HEK293 (cell line): ENCODE results near the gene PARD3B.

ENCODE experiments used
- CTCF ChIA-PET: fragments of 350-600 bp; formaldehyde crosslinking; extraction: SDS; loops from one replicate; lab custom pipeline; 2021; ENCODE audit warnings: antibody characterized with exemption; lab: Yijun Ruan, JAX
- POLR2A ChIA-PET: fragments of 300-600 bp; formaldehyde crosslinking; extraction: SDS; loops from one replicate; lab custom pipeline; 2020; ENCODE audit warnings: antibody characterized with exemption, inconsistent platforms; lab: Yijun Ruan, JAX
- H3K27ac ChIP-seq: fragments of 200-500 bp; sonication (Bioruptor generic); 2 replicates; pipeline ENCODE4 v1.5.1; 2014; ENCODE audit warnings: low read depth, low read length, control low read depth, inconsistent platforms; ENCODE audit errors: extremely low read depth
- H3K36me3 ChIP-seq, 2 experiments: fragments of 200-500 bp in 1 of 2; sonication (Bioruptor generic) in 1 of 2; 1 replicate in 1 of 2; 2 replicates in 1 of 2; pipeline ENCODE4 v1.5.1; 2014 to 2017; ENCODE audit warnings: inconsistent platforms in 2 of 2, low read length in 2 of 2; ENCODE audit not compliant: control insufficient read depth in 2 of 2, insufficient read depth in 1 of 2
- H3K4me1 ChIP-seq: fragments of 200-500 bp; sonication (Bioruptor generic); 2 replicates; pipeline ENCODE4 v1.5.1; 2014; ENCODE audit warnings: mild to moderate bottlenecking, low read length, inconsistent platforms; ENCODE audit not compliant: control insufficient read depth, insufficient read depth
- H3K4me3 ChIP-seq: 2 replicates; pipeline ENCODE4 v1.5.1; 2011; ENCODE audit warnings: low read depth, mild to moderate bottlenecking, control low read depth, low read length, moderate library complexity
- H3K9me3 ChIP-seq: fragments of 200-500 bp; sonication (Bioruptor generic); 2 replicates; pipeline ENCODE4 v1.5.1; 2014; ENCODE audit warnings: low read depth, low read length, inconsistent platforms; ENCODE audit not compliant: control insufficient read depth, insufficient read depth
- GLI2 ChIP-seq: fragments of 450-650 bp; formaldehyde crosslinking; IDR thresholded peaks from 2 replicates; pipeline ENCODE4; 2017; ENCODE audit warnings: missing biosample characterization, missing genetic modification characterization, low read depth, borderline replicate concordance
- GLI4 ChIP-seq: fragments of 450-650 bp; formaldehyde crosslinking; IDR thresholded peaks from 2 replicates; pipeline ENCODE4 v1.5.1; 2016; ENCODE audit warnings: missing biosample characterization, missing genetic modification characterization
- KLF16 ChIP-seq: fragments of 450-650 bp; formaldehyde crosslinking; IDR thresholded peaks from 2 replicates; pipeline ENCODE4 v1.5.1; 2017; ENCODE audit warnings: missing biosample characterization, missing genetic modification characterization
- MYNN ChIP-seq: fragments of 450-650 bp; formaldehyde crosslinking; IDR thresholded peaks from 2 replicates; pipeline ENCODE4 v1.5.1; 2016; ENCODE audit warnings: missing biosample characterization, missing genetic modification characterization, borderline replicate concordance
- OVOL3 ChIP-seq: fragments of 450-650 bp; formaldehyde crosslinking; IDR thresholded peaks from 2 replicates; pipeline ENCODE4 v1.5.1; 2016; ENCODE audit warnings: missing biosample characterization, missing genetic modification characterization
- PRDM10 ChIP-seq: fragments of 450-650 bp; formaldehyde crosslinking; IDR thresholded peaks from 2 replicates; pipeline ENCODE4 v1.5.1; 2016; ENCODE audit warnings: missing biosample characterization, missing genetic modification characterization
- PRDM2 ChIP-seq: fragments of 450-650 bp; formaldehyde crosslinking; IDR thresholded peaks from 2 replicates; pipeline ENCODE4 v1.5.1; 2016; ENCODE audit warnings: missing biosample characterization, missing genetic modification characterization, borderline replicate concordance
- SCRT1 ChIP-seq: fragments of 450-650 bp; formaldehyde crosslinking; IDR thresholded peaks from 2 replicates; pipeline ENCODE4 v1.5.1; 2016; ENCODE audit warnings: missing biosample characterization, missing genetic modification characterization, borderline replicate concordance
- TRIM28 ChIP-seq: IDR thresholded peaks from 2 replicates; pipeline ENCODE4 v1.6.1; 2011; ENCODE audit warnings: low read length, control low read depth, borderline replicate concordance
- ZBTB10 ChIP-seq: fragments of 450-650 bp; formaldehyde crosslinking; IDR thresholded peaks from 2 replicates; pipeline ENCODE4 v1.5.1; 2016; ENCODE audit warnings: missing biosample characterization, missing genetic modification characterization
- ZBTB21 ChIP-seq: fragments of 450-650 bp; formaldehyde crosslinking; IDR thresholded peaks from 2 replicates; pipeline ENCODE4 v1.5.1; 2017; ENCODE audit warnings: missing biosample characterization, missing genetic modification characterization
- ZNF133 ChIP-seq: fragments of 450-650 bp; formaldehyde crosslinking; IDR thresholded peaks from 2 replicates; pipeline ENCODE4 v1.5.1; 2016; ENCODE audit warnings: missing biosample characterization, missing genetic modification characterization
- ZNF266 ChIP-seq: fragments of 450-650 bp; formaldehyde crosslinking; IDR thresholded peaks from 2 replicates; pipeline ENCODE4 v1.5.1; 2016; ENCODE audit warnings: missing biosample characterization, missing genetic modification characterization, low read depth
- ZNF311 ChIP-seq: fragments of 450-650 bp; formaldehyde crosslinking; IDR thresholded peaks from 2 replicates; pipeline ENCODE4 v1.5.1; 2017; ENCODE audit warnings: missing biosample characterization, missing genetic modification characterization, borderline replicate concordance
- ZNF324 ChIP-seq: fragments of 450-650 bp; formaldehyde crosslinking; IDR thresholded peaks from 2 replicates; pipeline ENCODE4 v1.5.1; 2016; ENCODE audit warnings: missing biosample characterization, missing genetic modification characterization
- ZNF350 ChIP-seq: fragments of 450-650 bp; formaldehyde crosslinking; IDR thresholded peaks from 2 replicates; pipeline ENCODE4 v1.5.0; 2017; ENCODE audit warnings: missing biosample characterization, mild to moderate bottlenecking, missing genetic modification characterization
- ZNF560 ChIP-seq: fragments of 450-650 bp; formaldehyde crosslinking; IDR thresholded peaks from 2 replicates; pipeline ENCODE4 v1.5.1; 2017; ENCODE audit warnings: missing biosample characterization, missing genetic modification characterization, borderline replicate concordance
- ZNF571 ChIP-seq: fragments of 450-650 bp; formaldehyde crosslinking; IDR thresholded peaks from 2 replicates; pipeline ENCODE4 v1.5.0; 2017; ENCODE audit warnings: missing biosample characterization, missing genetic modification characterization
- ZNF654 ChIP-seq: fragments of 450-650 bp; formaldehyde crosslinking; IDR thresholded peaks from 2 replicates; pipeline ENCODE4 v1.5.1; 2016; ENCODE audit warnings: low read depth, missing biosample characterization, missing genetic modification characterization
- ZNF837 ChIP-seq: fragments of 450-650 bp; formaldehyde crosslinking; IDR thresholded peaks from 2 replicates; pipeline ENCODE4 v1.5.1; 2016; ENCODE audit warnings: missing biosample characterization, missing genetic modification characterization
- ZXDB ChIP-seq: fragments of 450-650 bp; formaldehyde crosslinking; IDR thresholded peaks from 2 replicates; pipeline ENCODE4 v1.5.1; 2016; ENCODE audit warnings: missing biosample characterization, missing genetic modification characterization

The PARD3B gene

GRCh38 chr2:204571041-204571440, 25.8 kb downstream of the PARD3B start:
- H3K27ac ChIP-seq: no peak overlapping the region
- TF ChIP-seq GLI2 (tag by site-specific recombination) (no peak), ZNF311 (tag by site-specific recombination) (no peak), ZNF266 (tag by site-specific recombination) (no peak), GLI4 (no peak), ZBTB10 (no peak), ZNF133 (tag by site-specific recombination) (no peak), ZNF571 (tag by site-specific recombination) (no peak), ZXDB (tag by site-specific recombination) (no peak), MYNN (tag by site-specific recombination) (no peak), TRIM28 (no peak), PRDM10 (tag by site-specific recombination) (no peak), ZNF654 (tag by site-specific recombination) (no peak)
- H3K4me1 ChIP-seq: no peaks in the 10 kb centered on the region
- no peaks in the 10 kb centered on the region for H3K36me3 ChIP-seq
- CTCF ChIA-PET: interaction anchor here (0.9 kb wide), 1 partner anchor 9 kb away, joined by 3 read pairs; no protein-coding TSS in a partner anchor
- H3K4me3 ChIP-seq: no peak overlapping the region
- POLR2A ChIA-PET: no interaction called here
- no peaks in the 10 kb centered on the region for H3K9me3 ChIP-seq

- no peak overlapping the region for H3K4me3 ChIP-seq
- no peak for TF ChIP-seq ZNF324
- no peak for TF ChIP-seq ZBTB21 (tag by site-specific recombination)
- no peak for TF ChIP-seq SCRT1 (tag by site-specific recombination)
- no peak for TF ChIP-seq KLF16
- TF ChIP-seq ZNF350 (tag by site-specific recombination): no peak
- no peak for TF ChIP-seq ZNF837 (tag by site-specific recombination)
- TF ChIP-seq PRDM2 (tag by site-specific recombination): no peak
- TF ChIP-seq OVOL3 (tag by site-specific recombination): no peak
- TF ChIP-seq ZNF560 (tag by site-specific recombination): no peak
- H3K27ac ChIP-seq: no peak overlapping the region
- H3K36me3 ChIP-seq: no peaks in the 10 kb centered on the region
- H3K4me1 ChIP-seq: no peaks in the 10 kb centered on the region
- POLR2A ChIA-PET: no interaction called here
- CTCF ChIA-PET: interaction anchor here (0.6 to 0.7 kb wide), 2 partner anchors 13 to 106 kb away, joined by 3 to 5 read pairs; no protein-coding TSS in a partner anchor
- H3K9me3 ChIP-seq: no peaks in the 10 kb centered on the region
Observed at GRCh38 chr2:204571911-204572310, 26.6 kb downstream of the PARD3B start.
